SIG-M5 treated with dmso at 0.1 percent for 504 hours (cell line): ENCODE data around the gene ZNF664.

ENCODE experiments used
- DNase-seq: peaks from one replicate; lab custom pipeline; 2025; ENCODE audit not compliant: unreplicated experiment; lab: John Stamatoyannopoulos, UW

Gene ZNF664

GRCh38 chr12:123957196-123957595 lies 15.8 kb upstream of the ZNF664 start:
- DNase-seq: no peak

- DNase-seq: no peak
These were observed 14.6 kb upstream of the ZNF664 start for GRCh38 chr12:123958462-123958861.

GRCh38 chr12:123958876-123959275 lies 14.1 kb upstream of the ZNF664 start:
- no peak for DNase-seq

- DNase-seq: no peak
These were observed 12.8 kb upstream of the ZNF664 start for GRCh38 chr12:123960029-123960735.

GRCh38 chr12:123960856-123961255 lies 12.2 kb upstream of the ZNF664 start:
- no peak for DNase-seq

- DNase-seq: no peak
These were observed 11.2 kb upstream of the ZNF664 start for GRCh38 chr12:123961585-123962345.

- DNase-seq: no peak
These were observed 10.5 kb upstream of the ZNF664 start for GRCh38 chr12:123962513-123962912.

GRCh38 chr12:123963821-123964220 lies 9.2 kb upstream of the ZNF664 start:
- DNase-seq: no peak

- no peak for DNase-seq
These were observed 7.6 kb upstream of the ZNF664 start for GRCh38 chr12:123965382-123965781.

GRCh38 chr12:123966596-123966995 lies 6.4 kb upstream of the ZNF664 start:
- no peak for DNase-seq

GRCh38 chr12:123967121-123967586 lies 5.9 kb upstream of the ZNF664 start:
- no peak for DNase-seq

GRCh38 chr12:123971449-123971769 lies 1.6 kb upstream of the ZNF664 start:
- no peak for DNase-seq

- DNase-seq: peak; percentile 15
These were observed 1.1 kb upstream of the ZNF664 start for GRCh38 chr12:123971770-123972456.

- DNase-seq: peak; percentile 13
These were observed 732 bp downstream of the ZNF664 start for GRCh38 chr12:123973552-123974341.

GRCh38 chr12:123976227-123976826 lies 3.3 kb downstream of the ZNF664 start:
- no peak for DNase-seq

- DNase-seq: no peak
These were observed 6.6 kb downstream of the ZNF664 start for GRCh38 chr12:123979566-123979965.

GRCh38 chr12:123982269-123982668 lies 9.3 kb downstream of the ZNF664 start:
- no peak for DNase-seq

GRCh38 chr12:123983822-123984485 lies 10.9 kb downstream of the ZNF664 start:
- peak; percentile 61 for DNase-seq

- DNase-seq: no peak
These were observed 11.9 kb downstream of the ZNF664 start for GRCh38 chr12:123984903-123985302.

- no peak for DNase-seq
These were observed 13.5 kb downstream of the ZNF664 start for GRCh38 chr12:123986374-123986965.
